Naive thymus-derived CD4-positive, alpha-beta T cell (primary cell): Measurements from ENCODE around the gene NR2F1. TPM values are rescaled to one million over a fixed set of nuclear protein-coding genes. Genes with fewer than 3 reads are reported as not detected.

ENCODE experiments used
- ATAC-seq: fragments of 150-1000 bp; cut with Tn5 transposase; 2 replicates; pipeline ENCODE4 v1.10.0; 2021; ENCODE audit warnings: mild to moderate bottlenecking, moderate library complexity
- CTCF ChIA-PET: fragments of 350-600 bp; sonication (Branson Sonifier 250); formaldehyde crosslinking; loops from one replicate; lab custom pipeline; 2021; ENCODE audit warnings: antibody characterized with exemption; lab: Charles Lee
- POLR2A ChIA-PET: fragments of 350-600 bp; sonication (Branson Sonifier 250); formaldehyde crosslinking; loops from one replicate; lab custom pipeline; 2021; ENCODE audit warnings: antibody characterized with exemption, inconsistent platforms; lab: Charles Lee
- DNase-seq, 9 donors: peaks; one replicate each; pipeline versions ENCODE4 v3.0.0 to v3.0.0-alpha.2; 2020 to 2022; ENCODE audit warnings: mixed read lengths in 1 of 9
- H3K27ac ChIP-seq: one replicate; pipeline ENCODE4 v1.7.0; 2013; ENCODE audit warnings: mild to moderate bottlenecking, low read depth, low read length, moderate library complexity
- H3K27me3 ChIP-seq, 2 donors: one replicate each; pipeline ENCODE4 v1.7.0; 2013; ENCODE audit warnings: low read length in 2 of 2, mild to moderate bottlenecking in 2 of 2, moderate library complexity in 2 of 2; ENCODE audit not compliant: control insufficient read depth in 2 of 2, insufficient read depth in 2 of 2
- H3K36me3 ChIP-seq, 3 experiments: 1 replicate in 2 of 3; 2 replicates in 1 of 3; pipeline ENCODE4 v1.7.0; 2013; ENCODE audit warnings: low read length in 3 of 3, mild to moderate bottlenecking in 3 of 3, moderate library complexity in 1 of 3; ENCODE audit not compliant: insufficient read depth in 3 of 3, control insufficient read depth in 2 of 3
- H3K4me1 ChIP-seq, 2 donors: one replicate each; pipeline ENCODE4 v1.7.0; 2013; ENCODE audit warnings: low read length in 2 of 2, mild to moderate bottlenecking in 2 of 2, moderate library complexity in 1 of 2; ENCODE audit not compliant: control insufficient read depth in 2 of 2, insufficient read depth in 2 of 2
- H3K4me3 ChIP-seq: 2 replicates; pipeline ENCODE4 v1.7.0; 2013; ENCODE audit warnings: mild to moderate bottlenecking, low read length
- H3K9me3 ChIP-seq, 3 experiments: 1 replicate in 2 of 3; 2 replicates in 1 of 3; pipeline ENCODE4 v1.7.0; 2013; ENCODE audit warnings: low read length in 3 of 3; ENCODE audit not compliant: control insufficient read depth in 2 of 3
- H3K27ac Mint-ChIP-seq, 9 donors: one replicate each; pipeline ENCODE4 v1.8.0; 2020 to 2022; ENCODE audit warnings: mixed read lengths in 9 of 9, mild to moderate bottlenecking in 8 of 9, moderate library complexity in 5 of 9, inconsistent platforms in 2 of 9
- H3K27me3 Mint-ChIP-seq, 5 donors: one replicate each; pipeline ENCODE4 v1.8.0; 2021 to 2022; ENCODE audit warnings: mixed read lengths in 5 of 5, mild to moderate bottlenecking in 1 of 5
- H3K36me3 Mint-ChIP-seq, 5 donors: one replicate each; pipeline ENCODE4 v1.8.0; 2020 to 2022; ENCODE audit warnings: mixed read lengths in 5 of 5, mild to moderate bottlenecking in 3 of 5, inconsistent platforms in 1 of 5
- H3K4me1 Mint-ChIP-seq, 7 donors: one replicate each; pipeline ENCODE4 v1.8.0; 2020 to 2022; ENCODE audit warnings: mixed read lengths in 7 of 7, mild to moderate bottlenecking in 3 of 7, inconsistent platforms in 1 of 7
- H3K4me3 Mint-ChIP-seq, 10 donors: one replicate each; pipeline ENCODE4 v1.8.0; 2020 to 2022; ENCODE audit warnings: mild to moderate bottlenecking in 10 of 10, mixed read lengths in 10 of 10, moderate library complexity in 6 of 10, inconsistent platforms in 2 of 10
- H3K9me3 Mint-ChIP-seq, 11 donors: one replicate each; pipeline ENCODE4 v1.8.0; 2020 to 2022; ENCODE audit warnings: mixed read lengths in 11 of 11, mild to moderate bottlenecking in 4 of 11, inconsistent platforms in 1 of 11, moderate library complexity in 1 of 11
- intact Hi-C, 2 donors: fragments of 100-400 bp; cut with micrococcal nuclease; formaldehyde crosslinking; loops; one replicate each; pipeline ENCODE4 v1.15.1; 2023
- polyA plus RNA-seq, 2 donors: library from polyadenylated mRNA; unstranded; fragments of 300-500 nt; fragmentation: Illumina TruSeq; gene quantifications; one replicate each; pipeline ENCODE4 v1.2.3, GENCODE V29; 2021
- total RNA-seq, 6 experiments: library from RNA in 5 of 6; stranded (reverse) in 5 of 6; gene quantifications; 1 replicate in 5 of 6; 2 replicates in 1 of 6; pipeline ENCODE4 v1.2.3 and lab custom pipeline; 2021 to 2026

Gene NR2F1
- total and polyA plus RNA-seq, 7 experiments from 2014 or later = not detected

GRCh38 chr5:93603793-93604643 lies 21.0 kb downstream of the NR2F1 start:
- Mint-ChIP-seq H3K36me3 (peaks cover 0 to 10% (median 0%) of the 10 kb centered on the region in 5 donors), H3K27ac (no peak overlapping the region), H3K4me3 (peak overlapping the region in 1 of 10 donors; percentile 6), H3K4me1 (peaks cover 0 to 20% (median 11%) of the 10 kb centered on the region in 7 donors), H3K27me3 (peaks cover 40 to 60% (median 43%) of the 10 kb centered on the region in 5 donors), H3K9me3 (peaks cover 0 to 40% (median 4%) of the 10 kb centered on the region in 11 donors)
- Histone ChIP-seq H3K27me3 (peaks cover 20 to 48% of the 10 kb centered on the region in 2 donors), H3K4me3 (no peak overlapping the region), H3K27ac (no peak overlapping the region), H3K36me3 (no peaks in the 10 kb centered on the region), H3K9me3 (no peaks in the 10 kb centered on the region), H3K4me1 (peaks cover 3 to 7% of the 10 kb centered on the region in 2 donors)
- intact Hi-C loops = loop anchor here in 1 of 2 donors (2.0 kb wide), 2 partner anchors 17 to 31 kb away; no protein-coding TSS in a partner anchor
- no peak for ATAC-seq
- ChIA-PET POLR2A (no interaction called here), CTCF (no interaction called here)
- no peak for DNase-seq

GRCh38 chr5:93604644-93605515 lies 21.9 kb downstream of the NR2F1 start:
- H3K9me3 ChIP-seq = no peaks in the 10 kb centered on the region
- H3K4me3 Mint-ChIP-seq = peak overlapping the region in 1 of 10 donors; percentile 21
- peak overlapping the region in 1 of 9 donors; percentile 25 for H3K27ac Mint-ChIP-seq
- ChIA-PET POLR2A (no interaction called here), CTCF (no interaction called here)
- intact Hi-C loops = no loop called here
- H3K4me1 Mint-ChIP-seq = peaks cover 0 to 20% (median 11%) of the 10 kb centered on the region in 7 donors
- H3K27ac ChIP-seq = no peak overlapping the region
- H3K4me1 ChIP-seq = peaks cover 3 to 7% of the 10 kb centered on the region in 2 donors
- no peak overlapping the region for H3K4me3 ChIP-seq
- H3K36me3 Mint-ChIP-seq = peaks cover 0 to 10% (median 0%) of the 10 kb centered on the region in 5 donors
- peaks cover 28 to 44% of the 10 kb centered on the region in 2 donors for H3K27me3 ChIP-seq
- H3K36me3 ChIP-seq = no peaks in the 10 kb centered on the region
- ATAC-seq (no peak), DNase-seq (no peak)
- H3K27me3 Mint-ChIP-seq = peaks cover 48 to 69% (median 52%) of the 10 kb centered on the region in 5 donors
- H3K9me3 Mint-ChIP-seq = peaks cover 0 to 47% (median 6%) of the 10 kb centered on the region in 11 donors

- Mint-ChIP-seq H3K9me3 (peaks cover 0 to 62% (median 15%) of the 10 kb centered on the region in 11 donors), H3K4me3 (no peak overlapping the region), H3K27me3 (peaks cover 63 to 83% (median 67%) of the 10 kb centered on the region in 5 donors), H3K36me3 (peaks cover 0 to 16% (median 0%) of the 10 kb centered on the region in 5 donors), H3K4me1 (peaks cover 0 to 20% (median 11%) of the 10 kb centered on the region in 7 donors), H3K27ac (no peak overlapping the region)
- H3K9me3 ChIP-seq = no peaks in the 10 kb centered on the region
- ChIA-PET POLR2A (no interaction called here), CTCF (no interaction called here)
- peaks cover 3 to 7% of the 10 kb centered on the region in 2 donors for H3K4me1 ChIP-seq
- H3K27ac ChIP-seq = no peak overlapping the region
- H3K36me3 ChIP-seq = no peaks in the 10 kb centered on the region
- H3K4me3 ChIP-seq = no peak overlapping the region
- intact Hi-C loops = no loop called here
- peaks cover 42 to 47% of the 10 kb centered on the region in 2 donors for H3K27me3 ChIP-seq
- DNase-seq = no peak
- ATAC-seq = no peak
These were observed 23.3 kb downstream of the NR2F1 start for GRCh38 chr5:93606382-93606752.

GRCh38 chr5:93607367-93608258 lies 24.6 kb downstream of the NR2F1 start:
- peaks cover 0 to 71% (median 16%) of the 10 kb centered on the region in 11 donors for H3K9me3 Mint-ChIP-seq
- Histone ChIP-seq H3K4me1 (peaks cover 3 to 7% of the 10 kb centered on the region in 2 donors), H3K36me3 (no peaks in the 10 kb centered on the region), H3K27ac (no peak overlapping the region), H3K4me3 (no peak overlapping the region), H3K27me3 (peaks cover 42 to 48% of the 10 kb centered on the region in 2 donors), H3K9me3 (no peaks in the 10 kb centered on the region)
- H3K27me3 Mint-ChIP-seq = peaks cover 75 to 94% (median 79%) of the 10 kb centered on the region in 5 donors
- H3K4me1 Mint-ChIP-seq = peaks cover 0 to 24% (median 22%) of the 10 kb centered on the region in 7 donors
- H3K36me3 Mint-ChIP-seq = peaks cover 0 to 20% (median 0%) of the 10 kb centered on the region in 5 donors
- POLR2A ChIA-PET = no interaction called here
- CTCF ChIA-PET = interaction anchor here (0.7 kb wide), 1 partner anchor 987 kb away, joined by 3 read pairs; no protein-coding TSS in a partner anchor
- intact Hi-C loops = loop anchor here (1.0 to 2.0 kb wide), 3 partner anchors 15 to 308 kb away; no protein-coding TSS in a partner anchor
- peak overlapping the region in 6 of 10 donors; percentile 10 to 44 (median 34) for H3K4me3 Mint-ChIP-seq
- ATAC-seq (peak; percentile 78), DNase-seq (peak in 1 of 9 donors; percentile 41)
- no peak overlapping the region for H3K27ac Mint-ChIP-seq

- peaks cover 3 to 7% of the 10 kb centered on the region in 2 donors for H3K4me1 ChIP-seq
- H3K4me3 ChIP-seq = no peak overlapping the region
- intact Hi-C loops = loop anchor here (1.0 to 2.0 kb wide), 3 partner anchors 14 to 306 kb away; no protein-coding TSS in a partner anchor
- Mint-ChIP-seq H3K27me3 (peaks cover 81 to 93% (median 92%) of the 10 kb centered on the region in 5 donors), H3K4me3 (no peak overlapping the region), H3K4me1 (peaks cover 0 to 24% (median 18%) of the 10 kb centered on the region in 7 donors), H3K9me3 (peaks cover 2 to 68% (median 16%) of the 10 kb centered on the region in 11 donors), H3K27ac (no peak overlapping the region), H3K36me3 (peaks cover 0 to 20% (median 0%) of the 10 kb centered on the region in 5 donors)
- H3K27ac ChIP-seq = no peak overlapping the region
- ChIA-PET CTCF (no interaction called here), POLR2A (no interaction called here)
- no peaks in the 10 kb centered on the region for H3K36me3 ChIP-seq
- DNase-seq (no peak), ATAC-seq (no peak)
- H3K27me3 ChIP-seq = peaks cover 45 to 52% of the 10 kb centered on the region in 2 donors
- no peaks in the 10 kb centered on the region for H3K9me3 ChIP-seq
These were observed 25.8 kb downstream of the NR2F1 start for GRCh38 chr5:93608855-93609254.
